H9 (cell line): ENCODE results near the gene TMEM163. TPM values are rescaled to one million over a fixed set of nuclear protein-coding genes. Genes with fewer than 3 reads are reported as not detected.

Experiments used
- DNase-seq: peaks from one replicate; pipeline ENCODE4 v3.0.0-alpha.2; 2017
- H2AFZ ChIP-seq: one replicate; pipeline ENCODE4 v1.6.1; 2013; ENCODE audit warnings: mild to moderate bottlenecking, low read length, control low read depth, moderate library complexity
- H2AK5ac ChIP-seq: 2 replicates; pipeline ENCODE4 v1.6.1; 2013; ENCODE audit warnings: low read length, control low read depth, mixed read lengths; ENCODE audit not compliant: insufficient read length
- H2BK120ac ChIP-seq: one replicate; pipeline ENCODE4 v1.6.1; 2013; ENCODE audit warnings: low read depth, mild to moderate bottlenecking, low read length, control low read depth, inconsistent platforms; ENCODE audit not compliant: poor library complexity, severe bottlenecking
- H2BK12ac ChIP-seq: 2 replicates; pipeline ENCODE4 v1.6.1; 2013; ENCODE audit warnings: low read length, control low read depth, mixed read lengths, low read depth; ENCODE audit not compliant: insufficient read length
- H2BK15ac ChIP-seq: 2 replicates; pipeline ENCODE4 v1.6.1; 2013; ENCODE audit warnings: low read depth, low read length, control low read depth
- H2BK20ac ChIP-seq: one replicate; pipeline ENCODE4 v1.6.1; 2013; ENCODE audit warnings: low read depth, mild to moderate bottlenecking, low read length, control low read depth, inconsistent platforms; ENCODE audit not compliant: poor library complexity, severe bottlenecking
- H2BK5ac ChIP-seq: 2 replicates; pipeline ENCODE4 v1.6.1; 2013; ENCODE audit warnings: low read length, control low read depth, mixed read lengths; ENCODE audit not compliant: insufficient read length
- H3K14ac ChIP-seq: 2 replicates; pipeline ENCODE4 v1.6.1; 2013; ENCODE audit warnings: low read length, control low read depth; ENCODE audit not compliant: insufficient read depth
- H3K18ac ChIP-seq: 2 replicates; pipeline ENCODE4 v1.6.1; 2013; ENCODE audit warnings: low read depth, mild to moderate bottlenecking, mixed read lengths, low read length, control low read depth; ENCODE audit not compliant: insufficient read length
- H3K23ac ChIP-seq: 2 replicates; pipeline ENCODE4 v1.6.1; 2013; ENCODE audit warnings: low read length, control low read depth, mixed read lengths, low read depth; ENCODE audit not compliant: insufficient read length
- H3K23me2 ChIP-seq: 2 replicates; pipeline ENCODE4 v1.6.1; 2013; ENCODE audit warnings: low read depth, mild to moderate bottlenecking, mixed read lengths, low read length, control low read depth; ENCODE audit not compliant: insufficient read length, poor library complexity, severe bottlenecking
- H3K27ac ChIP-seq: 2 replicates; pipeline ENCODE4 v1.5.1; 2013; ENCODE audit warnings: low read length, control low read depth, mixed read lengths, low read depth; ENCODE audit not compliant: insufficient read length
- H3K27me3 ChIP-seq: 2 replicates; pipeline ENCODE4 v1.6.1; 2013; ENCODE audit warnings: low read length, control low read depth, inconsistent platforms; ENCODE audit not compliant: insufficient read depth
- H3K4ac ChIP-seq: 2 replicates; pipeline ENCODE4 v1.6.1; 2013; ENCODE audit warnings: low read depth, mild to moderate bottlenecking, control low read depth, inconsistent platforms, low read length, moderate library complexity
- H3K4me1 ChIP-seq: 2 replicates; pipeline ENCODE4 v1.6.1; 2013; ENCODE audit warnings: low read length, control low read depth, inconsistent platforms; ENCODE audit not compliant: insufficient read depth
- H3K4me2 ChIP-seq: 2 replicates; pipeline ENCODE4 v1.6.1; 2013; ENCODE audit warnings: low read length, control low read depth, mixed read lengths; ENCODE audit not compliant: insufficient read length, insufficient read depth
- H3K56ac ChIP-seq: 2 replicates; pipeline ENCODE4 v1.6.1; 2013; ENCODE audit warnings: low read depth, mild to moderate bottlenecking, mixed read lengths, low read length, control low read depth; ENCODE audit not compliant: insufficient read length
- H3K79me1 ChIP-seq: 2 replicates; pipeline ENCODE4 v1.6.1; 2013; ENCODE audit warnings: low read depth, mild to moderate bottlenecking, moderate library complexity, low read length, control low read depth, inconsistent platforms; ENCODE audit not compliant: insufficient read depth, poor library complexity, severe bottlenecking
- H3K79me2 ChIP-seq: 2 replicates; pipeline ENCODE4 v1.6.1; 2013; ENCODE audit warnings: low read length, control low read depth, inconsistent platforms; ENCODE audit not compliant: insufficient read depth
- H3K9ac ChIP-seq: 2 replicates; pipeline ENCODE4 v1.6.1; 2013; ENCODE audit warnings: low read length, control low read depth, mixed read lengths; ENCODE audit not compliant: insufficient read length; ENCODE audit errors: extremely low read depth
- H3K9me3 ChIP-seq: one replicate; pipeline ENCODE4 v1.6.1; 2013; ENCODE audit warnings: low read depth, low read length, inconsistent platforms; ENCODE audit not compliant: control insufficient read depth
- H3T11ph ChIP-seq: one replicate; pipeline ENCODE4 v1.6.1; 2013; ENCODE audit warnings: mild to moderate bottlenecking, low read length, control low read depth, inconsistent platforms
- H4K20me1 ChIP-seq: one replicate; pipeline ENCODE4 v1.6.1; 2013; ENCODE audit not compliant: control insufficient read depth, insufficient read length, insufficient read depth
- H4K5ac ChIP-seq: 2 replicates; pipeline ENCODE4 v1.6.1; 2013; ENCODE audit warnings: low read depth, mild to moderate bottlenecking, mixed read lengths, low read length, control low read depth; ENCODE audit not compliant: insufficient read length
- H4K8ac ChIP-seq: replicated peaks from 2 replicates; pipeline ENCODE4 v1.6.1; 2013; ENCODE audit warnings: low read length, control low read depth, mixed read lengths, low read depth; ENCODE audit not compliant: insufficient read length
- H4K91ac ChIP-seq: 2 replicates; pipeline ENCODE4 v1.6.1; 2013; ENCODE audit warnings: low read depth, mild to moderate bottlenecking, moderate library complexity, mixed read lengths, low read length, control low read depth; ENCODE audit not compliant: insufficient read length
- H3K27ac Mint-ChIP-seq, 3 experiments: 2 replicates in 2 of 3; 3 replicates in 1 of 3; pipeline ENCODE4 v1.8.0; 2020 to 2021; ENCODE audit warnings: mixed read lengths in 3 of 3, mild to moderate bottlenecking in 1 of 3, moderate library complexity in 1 of 3
- H3K27me3 Mint-ChIP-seq: 2 replicates; pipeline ENCODE4 v1.8.0; 2021; ENCODE audit warnings: low read depth, mild to moderate bottlenecking, moderate library complexity, mixed read lengths
- H3K36me3 Mint-ChIP-seq, 3 experiments: 2 replicates in 2 of 3; 3 replicates in 1 of 3; pipeline ENCODE4 v1.8.0; 2020 to 2021; ENCODE audit warnings: low read depth in 3 of 3, mixed read lengths in 3 of 3; ENCODE audit not compliant: insufficient read depth in 1 of 3
- H3K4me1 Mint-ChIP-seq, 2 experiments: 2 replicates each; pipeline ENCODE4 v1.8.0; 2020; ENCODE audit warnings: mixed read lengths in 2 of 2
- H3K4me3 Mint-ChIP-seq, 2 experiments: 2 replicates in 1 of 2; 3 replicates in 1 of 2; pipeline ENCODE4 v1.8.0; 2020 to 2021; ENCODE audit warnings: mild to moderate bottlenecking in 2 of 2, mixed read lengths in 2 of 2, moderate library complexity in 1 of 2
- H3K9me3 Mint-ChIP-seq, 2 experiments: 2 replicates in 1 of 2; 3 replicates in 1 of 2; pipeline ENCODE4 v1.8.0; 2020; ENCODE audit warnings: mild to moderate bottlenecking in 2 of 2, mixed read lengths in 2 of 2, moderate library complexity in 1 of 2
- CTCF ChIP-seq: fragments of 200-600 bp; sonication (generic); conservative IDR thresholded peaks from 3 replicates; pipeline ENCODE4 v1.8.0; 2021; ENCODE audit warnings: antibody characterized with exemption, mild to moderate bottlenecking
- WGBS: extraction: QIAGEN DNeasy Blood & Tissue Kit; methylation state at CpG from one replicate; pipeline ENCODE4 v1.1.7; 2013; ENCODE audit warnings: missing lambda C conversion rate, low lambda C conversion rate, mixed read lengths; ENCODE audit not compliant: insufficient read length; ENCODE audit errors: extremely low coverage; 5-methylcytosine and 5-hydroxymethylcytosine counted together
- total RNA-seq: library from RNA; stranded (reverse); gene quantifications from 2 replicates; pipeline ENCODE4 v1.2.1, GENCODE V29; 2021

Gene TMEM163
- total RNA-seq, 1 experiment from 2014 or later: 0.39 TPM

GRCh38 chr2:134573724-134574123 is 145.1 kb downstream of the TMEM163 start:
- H3K9me3 ChIP-seq: no peaks in the 10 kb centered on the region
- no peak overlapping the region for H2AFZ ChIP-seq
- H2BK15ac ChIP-seq: no peak overlapping the region
- no peaks in the 10 kb centered on the region for H3K23me2 ChIP-seq
- no peak overlapping the region for H2BK5ac ChIP-seq
- no peak overlapping the region for H3K18ac ChIP-seq
- no peak overlapping the region for H3K23ac ChIP-seq
- H3K79me1 ChIP-seq: no peaks in the 10 kb centered on the region
- no peak overlapping the region for H3K27ac ChIP-seq
- H4K20me1 ChIP-seq: no peaks in the 10 kb centered on the region
- H3K36me3 Mint-ChIP-seq: no peaks in the 10 kb centered on the region; a peak in 1 of 7 replicates
- H3K27me3 Mint-ChIP-seq: no peaks in the 10 kb centered on the region
- H2BK12ac ChIP-seq: no peak overlapping the region
- H3K9me3 Mint-ChIP-seq: no peaks in the 10 kb centered on the region
- H2AK5ac ChIP-seq: no peak overlapping the region
- no peak overlapping the region for H2BK120ac ChIP-seq
- H3K4me3 Mint-ChIP-seq: no peak overlapping the region
- H3K27ac Mint-ChIP-seq: no peak overlapping the region
- H3K9ac ChIP-seq: no peak overlapping the region
- H3K4me2 ChIP-seq: no peak overlapping the region
- no peaks in the 10 kb centered on the region for H3K4me1 ChIP-seq
- no peak for TF ChIP-seq CTCF
- no peak overlapping the region for H2BK20ac ChIP-seq
- no peak overlapping the region for H4K5ac ChIP-seq
- H4K8ac ChIP-seq: no peak overlapping the region
- H3K79me2 ChIP-seq: no peaks in the 10 kb centered on the region
- DNase-seq: no peak
- no peak overlapping the region for H3T11ph ChIP-seq
- H4K91ac ChIP-seq: no peak overlapping the region
- H3K4me1 Mint-ChIP-seq: peaks cover 16 to 19% of the 10 kb centered on the region in 2 experiments
- no peak overlapping the region for H3K56ac ChIP-seq
- H3K14ac ChIP-seq: no peak overlapping the region
- no peak overlapping the region for H3K4ac ChIP-seq
- no CpG with 5 or more reads among the region's 1 CpG for WGBS
- no peaks in the 10 kb centered on the region for H3K27me3 ChIP-seq
